ENCODE results near the gene KRT83. TPM values are rescaled to one million over a fixed set of nuclear protein-coding genes. Genes with fewer than 3 reads are reported as not detected.

KRT83 gene
- total RNA-seq, 1 experiment from 2014 or later = not detected

DNA sequence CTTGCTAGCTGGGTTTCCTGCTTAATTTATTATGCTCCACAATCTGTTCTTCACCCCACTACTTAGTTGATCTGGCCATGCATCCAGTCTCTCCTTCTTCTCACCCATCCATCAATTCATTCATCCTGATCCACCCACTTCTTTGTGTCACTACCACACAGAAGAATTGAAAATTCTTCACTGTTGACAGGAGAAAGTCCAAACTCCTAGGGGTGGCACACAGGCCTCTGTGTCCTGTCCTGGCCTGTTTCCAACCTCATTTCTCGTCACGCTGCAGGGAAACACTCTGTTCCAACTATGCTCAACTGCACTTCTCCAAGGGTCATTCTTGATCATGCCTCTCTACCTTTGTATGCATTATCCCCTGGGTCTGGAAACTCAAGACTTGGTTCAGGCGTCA lies 10.6 kb upstream of the KRT83 start:
- Histone ChIP-seq H3K4me1 (ENCODE audit: insufficient read depth, low read length, poor library complexity, severe bottlenecking) (no peaks in the 10 kb centered on the region), H3K27me3 (replicated peaks; ENCODE audit: insufficient read depth, low read depth, low read length, poor library complexity) (no peaks in the 10 kb centered on the region), H3K9me3 (ENCODE audit: low read depth, low read length, poor library complexity, severe bottlenecking) (no peaks in the 10 kb centered on the region), H3K4me3 (ENCODE audit: low read depth, low read length, poor library complexity, severe bottlenecking) (no peak overlapping the region), H3K36me3 (ENCODE audit: insufficient read depth, low read length, poor library complexity, severe bottlenecking) (no peaks in the 10 kb centered on the region), H3K27ac (ENCODE audit: low read depth, low read length, poor library complexity, severe bottlenecking) (no peak overlapping the region)
- intact Hi-C loops (cut with micrococcal nuclease; ENCODE audit: unreplicated experiment) = no loop called here
- TF ChIP-seq, protein P1, sequence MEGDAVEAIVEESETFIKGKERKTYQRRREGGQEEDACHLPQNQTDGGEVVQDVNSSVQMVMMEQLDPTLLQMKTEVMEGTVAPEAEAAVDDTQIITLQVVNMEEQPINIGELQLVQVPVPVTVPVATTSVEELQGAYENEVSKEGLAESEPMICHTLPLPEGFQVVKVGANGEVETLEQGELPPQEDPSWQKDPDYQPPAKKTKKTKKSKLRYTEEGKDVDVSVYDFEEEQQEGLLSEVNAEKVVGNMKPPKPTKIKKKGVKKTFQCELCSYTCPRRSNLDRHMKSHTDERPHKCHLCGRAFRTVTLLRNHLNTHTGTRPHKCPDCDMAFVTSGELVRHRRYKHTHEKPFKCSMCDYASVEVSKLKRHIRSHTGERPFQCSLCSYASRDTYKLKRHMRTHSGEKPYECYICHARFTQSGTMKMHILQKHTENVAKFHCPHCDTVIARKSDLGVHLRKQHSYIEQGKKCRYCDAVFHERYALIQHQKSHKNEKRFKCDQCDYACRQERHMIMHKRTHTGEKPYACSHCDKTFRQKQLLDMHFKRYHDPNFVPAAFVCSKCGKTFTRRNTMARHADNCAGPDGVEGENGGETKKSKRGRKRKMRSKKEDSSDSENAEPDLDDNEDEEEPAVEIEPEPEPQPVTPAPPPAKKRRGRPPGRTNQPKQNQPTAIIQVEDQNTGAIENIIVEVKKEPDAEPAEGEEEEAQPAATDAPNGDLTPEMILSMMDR (conservative IDR thresholded peaks at IDR 0.05; ENCODE audit: low read depth, low read length) = no peak
- no peak for TF ChIP-seq EZH2 (IDR thresholded peaks at IDR 0.05; ENCODE audit: borderline replicate concordance, low read depth, low read length, poor library complexity, severe bottlenecking)
- ChIA-PET CTCF (no interaction called here), POLR2A (ENCODE audit: low non-redundant PET) (no interaction called here)
- DNase-seq (ENCODE audit: low spot score) = no peak
- no TSS peak for BruUV-seq (replicated peaks)

DNA sequence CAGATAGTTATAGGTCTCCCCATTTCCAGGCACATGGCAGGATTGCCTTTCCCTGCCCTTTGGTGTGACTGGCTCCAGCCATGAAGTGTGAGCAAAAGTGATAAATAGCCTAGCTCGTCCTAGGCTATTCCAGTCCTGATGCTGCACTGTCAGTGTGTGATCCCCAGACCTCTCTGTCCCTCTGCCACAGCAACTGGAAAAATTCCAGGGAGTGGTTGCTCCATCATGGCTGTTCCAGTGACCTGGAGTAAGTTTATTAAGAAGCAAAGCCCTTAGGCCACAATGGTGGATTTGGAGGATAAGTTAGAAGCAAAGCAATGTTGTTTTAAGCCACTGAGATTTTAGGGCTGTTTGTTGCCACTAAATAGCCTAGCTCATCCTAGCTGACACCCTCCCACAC lies 9.8 kb upstream of the KRT83 start:
- H3K27ac ChIP-seq (ENCODE audit: low read depth, low read length, poor library complexity, severe bottlenecking) = no peak overlapping the region
- no peaks in the 10 kb centered on the region for H3K9me3 ChIP-seq (ENCODE audit: low read depth, low read length, poor library complexity, severe bottlenecking)
- H3K36me3 ChIP-seq (ENCODE audit: insufficient read depth, low read length, poor library complexity, severe bottlenecking) = no peaks in the 10 kb centered on the region
- CTCF ChIA-PET = no interaction called here
- H3K27me3 ChIP-seq (replicated peaks; ENCODE audit: insufficient read depth, low read depth, low read length, poor library complexity) = no peaks in the 10 kb centered on the region
- TF ChIP-seq, protein P1 (conservative IDR thresholded peaks at IDR 0.05; ENCODE audit: low read depth, low read length) = no peak
- no peak for TF ChIP-seq EZH2 (IDR thresholded peaks at IDR 0.05; ENCODE audit: borderline replicate concordance, low read depth, low read length, poor library complexity, severe bottlenecking)
- DNase-seq (ENCODE audit: low spot score) = no peak
- intact Hi-C loops (cut with micrococcal nuclease; ENCODE audit: unreplicated experiment) = no loop called here
- BruUV-seq (replicated peaks) = no TSS peak
- H3K4me1 ChIP-seq (ENCODE audit: insufficient read depth, low read length, poor library complexity, severe bottlenecking) = no peaks in the 10 kb centered on the region
- POLR2A ChIA-PET (ENCODE audit: low non-redundant PET) = no interaction called here
- H3K4me3 ChIP-seq (ENCODE audit: low read depth, low read length, poor library complexity, severe bottlenecking) = no peak overlapping the region

DNA sequence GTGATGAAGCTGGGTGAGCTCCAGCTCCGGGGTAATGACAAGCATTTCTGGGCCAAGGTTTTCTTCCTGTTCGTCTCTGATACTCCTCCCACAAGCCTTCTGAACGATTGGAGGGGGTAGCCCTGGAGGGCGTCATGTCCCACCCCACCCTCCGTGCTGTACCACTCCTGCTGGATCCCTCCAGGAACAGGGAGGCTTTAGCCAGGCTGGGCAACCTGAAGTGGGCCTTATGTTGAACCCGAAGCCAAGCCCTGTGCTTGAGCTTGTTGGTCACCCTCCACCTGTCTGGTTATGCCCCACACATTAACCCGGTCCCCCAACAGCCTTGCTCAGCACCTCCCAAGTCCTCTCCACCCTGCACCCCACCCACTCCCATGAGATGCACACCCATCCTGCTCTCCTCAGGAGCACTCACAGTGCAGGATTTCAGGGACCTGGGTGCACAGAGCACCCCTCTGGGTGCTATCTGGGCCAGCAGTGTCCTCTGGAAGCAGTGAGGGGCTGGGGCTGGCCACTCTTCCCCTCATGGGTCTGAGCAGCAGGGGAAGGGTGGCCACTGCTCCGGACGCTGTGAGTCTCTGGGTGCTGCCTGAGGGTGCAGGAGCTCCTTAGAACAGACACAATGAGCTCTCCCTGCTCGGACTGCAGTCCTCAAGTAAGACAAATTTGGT lies 6.8 kb upstream of the KRT83 start:
- no peak overlapping the region for H3K27ac ChIP-seq (ENCODE audit: low read depth, low read length, poor library complexity, severe bottlenecking)
- intact Hi-C loops (cut with micrococcal nuclease; ENCODE audit: unreplicated experiment) = loop anchor here (1.0 kb wide), 1 partner anchor 172 kb away; no protein-coding TSS in a partner anchor
- H3K9me3 ChIP-seq (ENCODE audit: low read depth, low read length, poor library complexity, severe bottlenecking) = no peaks in the 10 kb centered on the region
- TF ChIP-seq, protein P1 (conservative IDR thresholded peaks at IDR 0.05; ENCODE audit: low read depth, low read length) = no peak
- no peak for TF ChIP-seq EZH2 (IDR thresholded peaks at IDR 0.05; ENCODE audit: borderline replicate concordance, low read depth, low read length, poor library complexity, severe bottlenecking)
- H3K4me1 ChIP-seq (ENCODE audit: insufficient read depth, low read length, poor library complexity, severe bottlenecking) = no peaks in the 10 kb centered on the region
- H3K27me3 ChIP-seq (replicated peaks; ENCODE audit: insufficient read depth, low read depth, low read length, poor library complexity) = no peaks in the 10 kb centered on the region
- no TSS peak for BruUV-seq (replicated peaks)
- no peaks in the 10 kb centered on the region for H3K36me3 ChIP-seq (ENCODE audit: insufficient read depth, low read length, poor library complexity, severe bottlenecking)
- ChIA-PET CTCF (interaction anchor here (0.5 to 1.8 kb wide), 13 partner anchors 9 to 554 kb away, joined by 3 to 9 read pairs (median 6); no protein-coding TSS in a partner anchor), POLR2A (ENCODE audit: low non-redundant PET) (interaction anchor here (0.7 kb wide), 1 partner anchor 12 kb away, joined by 3 read pairs; no protein-coding TSS in a partner anchor)
- DNase-seq (ENCODE audit: low spot score) = no peak
- H3K4me3 ChIP-seq (ENCODE audit: low read depth, low read length, poor library complexity, severe bottlenecking) = no peak overlapping the region

All from A673 (cell line).